H1 (cell line): ENCODE results near the gene MTCH1. TPM values are rescaled to one million over a fixed set of nuclear protein-coding genes. Genes with fewer than 3 reads are reported as not detected.

ENCODE experiments used
- EP300 ChIP-seq, 2 experiments: IDR thresholded peaks; 1 replicate in 1 of 2; 2 replicates in 1 of 2; pipeline ENCODE4 v1.6.1; 2011 to 2012; ENCODE audit warnings: low read depth in 2 of 2, low read length in 2 of 2, mild to moderate bottlenecking in 2 of 2, borderline replicate concordance in 1 of 2, inconsistent platforms in 1 of 2, moderate library complexity in 1 of 2
- KDM4A ChIP-seq: IDR thresholded peaks from one replicate; pipeline ENCODE4 v1.7.1; 2012; ENCODE audit warnings: low read depth, mild to moderate bottlenecking, moderate library complexity, low read length, inconsistent platforms; ENCODE audit not compliant: severe bottlenecking
- ZNF274 ChIP-seq: IDR thresholded peaks from 2 replicates; pipeline ENCODE4 v1.7.0; 2012; ENCODE audit warnings: low read length, borderline replicate concordance; ENCODE audit errors: extremely low read depth
- polyA plus RNA-seq, 7 experiments: library from polyadenylated mRNA; depleted of rRNA in 3 of 7; stranded (reverse) in 5 of 7; unstranded in 2 of 7; fragments of >200 nt in 5 of 7; fragments of 200-250 nt in 2 of 7; gene quantifications; 1 replicate in 5 of 7; 2 replicates in 1 of 7; 4 replicates in 1 of 7; pipeline versions ENCODE4 v1.2.1 to v1.2.3, GENCODE V29; 2011 to 2013; ENCODE audit warnings: missing spikeins in 2 of 7, mixed read lengths in 2 of 7
- total RNA-seq: library from RNA; stranded (reverse); fragmentation: NEBNext Ultra II Directional; extraction: Animal tissue kit (Norgen Biotek cat#: 25700); gene quantifications from 2 replicates; pipeline ENCODE4 v1.2.1, GENCODE V29; 2021
- TF ChIP-seq, protein P1 (sequence below), 3 experiments: IDR thresholded peaks; 1 replicate in 2 of 3; 2 replicates in 1 of 3; pipeline versions ENCODE4 v1.5.1 to v1.6.1; 2011; ENCODE audit warnings: low read length in 3 of 3, mild to moderate bottlenecking in 3 of 3, inconsistent platforms in 2 of 3, low read depth in 1 of 3, moderate library complexity in 1 of 3; ENCODE audit not compliant: insufficient read depth in 1 of 3; ENCODE audit errors: control extremely low read depth in 1 of 3

Gene MTCH1
- total and polyA plus RNA-seq, 2 of the 8 experiments (the other 6 are each of a cell fraction or from before 2014, with no cell fraction given): 169 to 214 TPM

DNA sequence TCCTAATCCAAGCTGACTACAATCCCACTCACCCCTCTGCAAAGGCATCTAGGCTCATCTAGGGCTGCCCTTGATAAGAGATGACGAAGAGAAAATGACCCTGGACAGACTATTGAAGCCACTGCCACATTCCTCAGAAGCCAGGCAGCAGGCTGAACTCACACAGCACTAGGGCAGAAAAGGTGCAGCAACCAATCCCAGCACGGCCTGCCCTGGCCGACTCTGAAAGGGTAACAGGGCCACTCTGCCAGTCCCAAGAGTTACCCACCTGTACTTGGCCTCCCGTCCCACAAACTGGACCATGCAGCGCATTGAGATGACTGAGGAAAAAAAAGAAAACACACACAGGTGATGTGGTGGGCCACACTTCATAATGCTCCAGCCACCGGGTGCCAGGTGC, 9.1 kb downstream of the MTCH1 start (continued):
- TF ChIP-seq, protein P1, sequence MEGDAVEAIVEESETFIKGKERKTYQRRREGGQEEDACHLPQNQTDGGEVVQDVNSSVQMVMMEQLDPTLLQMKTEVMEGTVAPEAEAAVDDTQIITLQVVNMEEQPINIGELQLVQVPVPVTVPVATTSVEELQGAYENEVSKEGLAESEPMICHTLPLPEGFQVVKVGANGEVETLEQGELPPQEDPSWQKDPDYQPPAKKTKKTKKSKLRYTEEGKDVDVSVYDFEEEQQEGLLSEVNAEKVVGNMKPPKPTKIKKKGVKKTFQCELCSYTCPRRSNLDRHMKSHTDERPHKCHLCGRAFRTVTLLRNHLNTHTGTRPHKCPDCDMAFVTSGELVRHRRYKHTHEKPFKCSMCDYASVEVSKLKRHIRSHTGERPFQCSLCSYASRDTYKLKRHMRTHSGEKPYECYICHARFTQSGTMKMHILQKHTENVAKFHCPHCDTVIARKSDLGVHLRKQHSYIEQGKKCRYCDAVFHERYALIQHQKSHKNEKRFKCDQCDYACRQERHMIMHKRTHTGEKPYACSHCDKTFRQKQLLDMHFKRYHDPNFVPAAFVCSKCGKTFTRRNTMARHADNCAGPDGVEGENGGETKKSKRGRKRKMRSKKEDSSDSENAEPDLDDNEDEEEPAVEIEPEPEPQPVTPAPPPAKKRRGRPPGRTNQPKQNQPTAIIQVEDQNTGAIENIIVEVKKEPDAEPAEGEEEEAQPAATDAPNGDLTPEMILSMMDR (IDR thresholded peaks at IDR 0.05; ENCODE audit: control extremely low read depth in 1 of 3, insufficient read depth in 1 of 3, low read depth in 1 of 3, low read length in 3 of 3): no peak
- TF ChIP-seq ZNF274 (no peak), EP300 (IDR thresholded peaks at IDR 0.05; ENCODE audit: borderline replicate concordance in 1 of 2, low read depth in 2 of 2, low read length in 2 of 2) (no peak), KDM4A (no peak)
- TF ChIP-seq, all 59 proteins: peak for 0
